Liver (tissue), 9 donors: ENCODE results near the gene SHISA3. TPM values are rescaled to one million over a fixed set of nuclear protein-coding genes. Genes with fewer than 3 reads are reported as not detected.

Experiments used
- DNase-seq: peaks from one replicate; pipeline ENCODE4 v3.0.0-alpha.2; 2017; ENCODE audit warnings: low spot score
- H3K27ac ChIP-seq, 2 donors: one replicate each; pipeline ENCODE4 v1.7.0; 2013; ENCODE audit warnings: inconsistent platforms in 2 of 2, low read length in 2 of 2, control low read depth in 1 of 2, low read depth in 1 of 2, mild to moderate bottlenecking in 1 of 2
- H3K27me3 ChIP-seq, 4 donors: one replicate each; pipeline versions ENCODE4 v1.6.1 to v1.7.0; 2013; ENCODE audit warnings: low read length in 3 of 4, inconsistent platforms in 1 of 4, mild to moderate bottlenecking in 1 of 4, moderate library complexity in 1 of 4; ENCODE audit not compliant: control insufficient read depth in 4 of 4, insufficient read depth in 4 of 4
- H3K36me3 ChIP-seq, 4 donors: one replicate each; pipeline versions ENCODE4 v1.6.1 to v1.7.0; 2013; ENCODE audit warnings: low read length in 3 of 4, mild to moderate bottlenecking in 3 of 4, low read depth in 1 of 4, moderate library complexity in 1 of 4; ENCODE audit not compliant: control insufficient read depth in 4 of 4, insufficient read depth in 3 of 4
- H3K4me1 ChIP-seq, 4 donors: one replicate each; pipeline versions ENCODE4 v1.6.1 to v1.7.0; 2013; ENCODE audit warnings: low read length in 3 of 4, mild to moderate bottlenecking in 3 of 4, moderate library complexity in 1 of 4; ENCODE audit not compliant: control insufficient read depth in 4 of 4, insufficient read depth in 4 of 4
- H3K4me3 ChIP-seq, 3 donors: one replicate each; pipeline versions ENCODE4 v1.6.1 to v1.7.0; 2013; ENCODE audit warnings: low read length in 3 of 3, control low read depth in 1 of 3, low read depth in 1 of 3, mild to moderate bottlenecking in 1 of 3
- H3K9ac ChIP-seq, 2 donors: one replicate each; pipeline ENCODE4 v1.7.0; 2013; ENCODE audit warnings: low read length in 2 of 2, mild to moderate bottlenecking in 2 of 2, moderate library complexity in 2 of 2, control low read depth in 1 of 2, low read depth in 1 of 2
- H3K9me3 ChIP-seq, 4 donors: one replicate each; pipeline versions ENCODE4 v1.6.1 to v1.7.0; 2013; ENCODE audit warnings: low read length in 3 of 4; ENCODE audit not compliant: control insufficient read depth in 4 of 4
- CTCF ChIP-seq: fragments of 150-350 bp; IDR thresholded peaks from 2 replicates; pipeline ENCODE4 v1.5.1; 2017; ENCODE audit warnings: improper control_type of control experiment, low read depth, low read length; ENCODE audit not compliant: missing input control
- EGR1 ChIP-seq, 2 donors: IDR thresholded peaks; 2 replicates each; pipeline ENCODE4 v1.6.1; 2016 to 2018; ENCODE audit warnings: antibody characterized with exemption in 2 of 2, low read depth in 2 of 2
- FOXA1 ChIP-seq: IDR thresholded peaks from 2 replicates; pipeline ENCODE4 v1.6.1; 2016; ENCODE audit warnings: antibody characterized with exemption
- FOXA2 ChIP-seq: IDR thresholded peaks from 2 replicates; pipeline ENCODE4 v1.6.1; 2016; ENCODE audit warnings: antibody characterized with exemption
- GABPA ChIP-seq, 2 donors: IDR thresholded peaks in 1 of 2; conservative IDR thresholded peaks in 1 of 2; 2 replicates each; pipeline ENCODE4 v1.6.1; 2016; ENCODE audit warnings: antibody characterized with exemption in 2 of 2, mild to moderate bottlenecking in 1 of 2, moderate library complexity in 1 of 2
- HNF4A ChIP-seq, 2 donors: conservative IDR thresholded peaks; 2 replicates each; pipeline ENCODE4 v1.6.1; 2016; ENCODE audit warnings: antibody characterized with exemption in 2 of 2, mild to moderate bottlenecking in 2 of 2
- HNF4G ChIP-seq: IDR thresholded peaks from 2 replicates; pipeline ENCODE4 v1.6.1; 2016; ENCODE audit warnings: antibody characterized with exemption
- JUND ChIP-seq, 2 donors: IDR thresholded peaks; 2 replicates each; pipeline ENCODE4 v1.6.1; 2016; ENCODE audit warnings: antibody characterized with exemption in 2 of 2
- MAX ChIP-seq: IDR thresholded peaks from 2 replicates; pipeline ENCODE4 v1.6.1; 2016; ENCODE audit warnings: antibody characterized with exemption
- RAD21 ChIP-seq, 2 donors: IDR thresholded peaks; 2 replicates each; pipeline ENCODE4 v1.6.1; 2016; ENCODE audit warnings: antibody characterized with exemption in 2 of 2, mild to moderate bottlenecking in 2 of 2
- RXRA ChIP-seq, 2 donors: IDR thresholded peaks; 2 replicates each; pipeline ENCODE4 v1.6.1; 2017 to 2018; ENCODE audit warnings: antibody characterized with exemption in 2 of 2, mild to moderate bottlenecking in 1 of 2
- YY1 ChIP-seq: IDR thresholded peaks from 2 replicates; pipeline ENCODE4 v1.6.1; 2016; ENCODE audit warnings: antibody characterized with exemption, mild to moderate bottlenecking
- ZBTB33 ChIP-seq: IDR thresholded peaks from 2 replicates; pipeline ENCODE4 v1.6.1; 2016; ENCODE audit warnings: antibody characterized with exemption
- WGBS: extraction: QIAGEN DNeasy Blood & Tissue Kit; methylation state at CpG from one replicate; pipeline ENCODE4 v1.1.7; 2013; 5-methylcytosine and 5-hydroxymethylcytosine counted together
- polyA plus RNA-seq, 2 donors: library from polyadenylated mRNA; stranded (reverse) in 1 of 2; unstranded in 1 of 2; fragments of 200-250 nt in 1 of 2; fragments of >200 nt in 1 of 2; fragmentation: Nextera tagmentation in 1 of 2; extraction: Ambion mirVana in 1 of 2; gene quantifications; one replicate each; pipeline versions ENCODE4 v1.2.1 to v1.2.3, GENCODE V29; 2013 to 2015
- total RNA-seq, 2 donors: library from RNA; depleted of rRNA; stranded (reverse); fragments of >200 nt; gene quantifications; one replicate each; pipeline ENCODE4 v1.2.3, GENCODE V29; 2014
- TF ChIP-seq, protein P1 (sequence below): IDR thresholded peaks from 2 replicates; pipeline ENCODE4 v1.6.1; 2016; ENCODE audit warnings: antibody characterized with exemption, mild to moderate bottlenecking
- TF ChIP-seq, protein P2 (sequence below): IDR thresholded peaks from 2 replicates; pipeline ENCODE4 v1.6.1; 2016; ENCODE audit warnings: antibody characterized with exemption
- donor health status: healthy.
- donor health status: healthy.
- donor health status: healthy.
- donor health status: healthy.
- donor health status: healthy.

Gene SHISA3
- total and polyA plus RNA-seq, 4 donors, result 0.25 to 0.63 (median 0.56) TPM; not detected in 1

DNA sequence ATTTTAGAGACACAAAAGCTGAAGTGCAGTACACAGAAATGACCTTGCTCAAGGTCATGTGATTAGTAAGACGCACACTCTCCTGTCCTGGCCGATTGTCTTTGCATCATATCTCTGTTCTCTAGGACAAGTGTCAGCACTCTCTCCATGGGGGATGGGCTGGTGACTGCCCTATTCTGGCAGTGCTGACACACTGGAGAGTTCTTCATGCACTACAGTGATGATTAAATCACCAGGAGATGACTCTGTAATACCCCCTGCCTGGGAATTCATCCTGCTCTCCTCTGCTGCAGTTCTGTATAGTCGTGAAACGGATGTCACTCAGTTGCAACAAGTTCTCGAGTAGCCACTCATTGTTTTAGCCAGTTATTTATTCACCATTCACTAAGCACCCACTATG lies 5.3 kb upstream of the SHISA3 start:
- no peak for TF ChIP-seq MAX
- TF ChIP-seq HNF4A (conservative IDR thresholded peaks at IDR 0.05), result no peak
- no peak for TF ChIP-seq RAD21 (IDR thresholded peaks at IDR 0.05)
- no peak for TF ChIP-seq HNF4G
- TF ChIP-seq CTCF, result no peak
- no peak for TF ChIP-seq EGR1 (IDR thresholded peaks at IDR 0.05; ENCODE audit: low read depth in 2 of 2)
- TF ChIP-seq RXRA (IDR thresholded peaks at IDR 0.05), result no peak
- TF ChIP-seq, protein P1, sequence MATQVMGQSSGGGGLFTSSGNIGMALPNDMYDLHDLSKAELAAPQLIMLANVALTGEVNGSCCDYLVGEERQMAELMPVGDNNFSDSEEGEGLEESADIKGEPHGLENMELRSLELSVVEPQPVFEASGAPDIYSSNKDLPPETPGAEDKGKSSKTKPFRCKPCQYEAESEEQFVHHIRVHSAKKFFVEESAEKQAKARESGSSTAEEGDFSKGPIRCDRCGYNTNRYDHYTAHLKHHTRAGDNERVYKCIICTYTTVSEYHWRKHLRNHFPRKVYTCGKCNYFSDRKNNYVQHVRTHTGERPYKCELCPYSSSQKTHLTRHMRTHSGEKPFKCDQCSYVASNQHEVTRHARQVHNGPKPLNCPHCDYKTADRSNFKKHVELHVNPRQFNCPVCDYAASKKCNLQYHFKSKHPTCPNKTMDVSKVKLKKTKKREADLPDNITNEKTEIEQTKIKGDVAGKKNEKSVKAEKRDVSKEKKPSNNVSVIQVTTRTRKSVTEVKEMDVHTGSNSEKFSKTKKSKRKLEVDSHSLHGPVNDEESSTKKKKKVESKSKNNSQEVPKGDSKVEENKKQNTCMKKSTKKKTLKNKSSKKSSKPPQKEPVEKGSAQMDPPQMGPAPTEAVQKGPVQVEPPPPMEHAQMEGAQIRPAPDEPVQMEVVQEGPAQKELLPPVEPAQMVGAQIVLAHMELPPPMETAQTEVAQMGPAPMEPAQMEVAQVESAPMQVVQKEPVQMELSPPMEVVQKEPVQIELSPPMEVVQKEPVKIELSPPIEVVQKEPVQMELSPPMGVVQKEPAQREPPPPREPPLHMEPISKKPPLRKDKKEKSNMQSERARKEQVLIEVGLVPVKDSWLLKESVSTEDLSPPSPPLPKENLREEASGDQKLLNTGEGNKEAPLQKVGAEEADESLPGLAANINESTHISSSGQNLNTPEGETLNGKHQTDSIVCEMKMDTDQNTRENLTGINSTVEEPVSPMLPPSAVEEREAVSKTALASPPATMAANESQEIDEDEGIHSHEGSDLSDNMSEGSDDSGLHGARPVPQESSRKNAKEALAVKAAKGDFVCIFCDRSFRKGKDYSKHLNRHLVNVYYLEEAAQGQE, result no peak
- TF ChIP-seq ZBTB33, result no peak
- TF ChIP-seq JUND (IDR thresholded peaks at IDR 0.05), result no peak
- no peak for TF ChIP-seq FOXA2
- TF ChIP-seq, protein P2, sequence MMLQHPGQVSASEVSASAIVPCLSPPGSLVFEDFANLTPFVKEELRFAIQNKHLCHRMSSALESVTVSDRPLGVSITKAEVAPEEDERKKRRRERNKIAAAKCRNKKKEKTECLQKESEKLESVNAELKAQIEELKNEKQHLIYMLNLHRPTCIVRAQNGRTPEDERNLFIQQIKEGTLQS, result no peak
- no peak for DNase-seq
- WGBS, result 53% methylated on average over 5 of the region's 5 CpGs
- H3K36me3 ChIP-seq, result no peaks in the 10 kb centered on the region
- peaks cover 0 to 7% (median 5%) of the 10 kb centered on the region in 4 donors for H3K4me1 ChIP-seq
- no peak overlapping the region for H3K27ac ChIP-seq
- no peak overlapping the region for H3K9ac ChIP-seq
- no peaks in the 10 kb centered on the region for H3K9me3 ChIP-seq
- no peak overlapping the region for H3K4me3 ChIP-seq
- H3K27me3 ChIP-seq, result peaks cover 0 to 12% (median 7%) of the 10 kb centered on the region in 4 donors

DNA sequence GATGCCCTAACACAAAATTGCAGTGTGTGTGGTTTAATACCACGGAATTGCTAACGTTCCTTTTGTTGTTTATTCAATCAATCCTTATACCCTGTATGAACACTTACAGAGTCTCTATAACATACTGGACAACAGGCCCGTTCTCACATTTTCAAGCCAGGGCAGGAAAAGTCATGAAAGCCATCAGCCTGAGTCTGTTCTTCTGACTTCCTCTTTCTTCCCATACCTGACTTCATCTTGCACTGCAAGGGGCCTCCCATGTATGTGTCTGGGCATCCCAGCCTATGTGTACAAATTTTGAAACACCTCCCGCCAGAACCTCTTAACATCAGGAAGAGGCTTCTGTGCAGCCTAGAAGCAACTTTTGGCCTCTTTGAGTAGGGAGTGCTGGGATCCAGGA lies 4.9 kb upstream of the SHISA3 start:
- Histone ChIP-seq H3K4me1 (peaks cover 3 to 11% (median 8%) of the 10 kb centered on the region in 4 donors), H3K4me3 (no peak overlapping the region), H3K9me3 (no peaks in the 10 kb centered on the region), H3K27ac (no peak overlapping the region), H3K9ac (no peak overlapping the region), H3K36me3 (no peaks in the 10 kb centered on the region), H3K27me3 (peaks cover 0 to 12% (median 7%) of the 10 kb centered on the region in 4 donors)
- DNase-seq, result no peak
- whole genome bisulfite sequencing, result 86% methylated on average over 4 of the region's 4 CpGs
- TF ChIP-seq RAD21 (IDR thresholded peaks at IDR 0.05) (no peak), FOXA2 (no peak), YY1 (no peak), GABPA (IDR thresholded peaks at IDR 0.05 in 1 of 2, conservative IDR thresholded peaks at IDR 0.05 in 1 of 2) (no peak), HNF4G (no peak), HNF4A (conservative IDR thresholded peaks at IDR 0.05) (no peak), JUND (IDR thresholded peaks at IDR 0.05) (no peak), FOXA1 (no peak), ZBTB33 (no peak), RXRA (IDR thresholded peaks at IDR 0.05) (no peak), EGR1 (IDR thresholded peaks at IDR 0.05; ENCODE audit: low read depth in 2 of 2) (no peak)
- TF ChIP-seq, protein P2, result no peak
